Activated CD4-positive, alpha-beta T cell treated with anti-CD3 and anti-CD28 coated beads, Interleukin-2, amount 10 ng/mL, durations not matched to agents 7 days and 5 days (primary cell): ENCODE results near the gene ATAT1. TPM values are rescaled to one million over a fixed set of nuclear protein-coding genes. Genes with fewer than 3 reads are reported as not detected.

Experiments used
- CTCF ChIA-PET: fragments of 350-600 bp; sonication (Branson Sonifier 250); formaldehyde crosslinking; loops from one replicate; lab custom pipeline; 2021; ENCODE audit warnings: antibody characterized with exemption; lab: Charles Lee
- POLR2A ChIA-PET: fragments of 350-600 bp; sonication (Branson Sonifier 250); formaldehyde crosslinking; loops from one replicate; lab custom pipeline; 2021; ENCODE audit warnings: antibody characterized with exemption; lab: Charles Lee
- DNase-seq: peaks from one replicate; pipeline ENCODE4 v3.0.0-alpha.2; 2020
- H3K27ac Mint-ChIP-seq: one replicate; pipeline ENCODE4 v1.8.0; 2021; ENCODE audit warnings: mild to moderate bottlenecking, moderate library complexity, mixed read lengths
- H3K27me3 Mint-ChIP-seq: one replicate; pipeline ENCODE4 v1.8.0; 2021; ENCODE audit warnings: mixed read lengths
- H3K36me3 Mint-ChIP-seq: one replicate; pipeline ENCODE4 v1.8.0; 2021; ENCODE audit warnings: low read depth, mixed read lengths
- H3K4me1 Mint-ChIP-seq: one replicate; pipeline ENCODE4 v1.8.0; 2021; ENCODE audit warnings: mixed read lengths
- H3K4me3 Mint-ChIP-seq: one replicate; pipeline ENCODE4 v1.8.0; 2021; ENCODE audit warnings: mild to moderate bottlenecking, moderate library complexity, mixed read lengths
- H3K9me3 Mint-ChIP-seq: one replicate; pipeline ENCODE4 v1.8.0; 2021; ENCODE audit warnings: mixed read lengths
- total RNA-seq, 2 experiments: library from RNA; stranded (reverse); gene quantifications; one replicate each; pipeline ENCODE4 v1.2.3, GENCODE V29; 2021

The ATAT1 gene
- total RNA-seq, 2 experiments from 2014 or later = 8.3 to 9.7 TPM

GRCh38 chr6:30600451-30600961 is 26.2 kb upstream of the ATAT1 start:
- H3K4me1 Mint-ChIP-seq = peaks cover 18% of the 10 kb centered on the region
- ChIA-PET POLR2A (interaction anchor here (0.6 kb wide), 3 partner anchors 13 to 60 kb away, joined by 4 to 7 read pairs (median 7); no protein-coding TSS in a partner anchor), CTCF (interaction anchor here (0.9 to 4.9 kb wide), 7 partner anchors 12 to 118 kb away, joined by 3 to 17 read pairs (median 4); no protein-coding TSS in a partner anchor)
- no peak for DNase-seq
- no peak overlapping the region for H3K4me3 Mint-ChIP-seq
- H3K27ac Mint-ChIP-seq = peak overlapping the region; percentile 11
- no peaks in the 10 kb centered on the region for H3K9me3 Mint-ChIP-seq
- no peaks in the 10 kb centered on the region for H3K27me3 Mint-ChIP-seq
- peaks cover 36% of the 10 kb centered on the region for H3K36me3 Mint-ChIP-seq

- H3K27ac Mint-ChIP-seq = peak overlapping the region; percentile 52
- H3K9me3 Mint-ChIP-seq = no peaks in the 10 kb centered on the region
- no peaks in the 10 kb centered on the region for H3K27me3 Mint-ChIP-seq
- POLR2A ChIA-PET = interaction anchor here (0.6 kb wide), 3 partner anchors 12 to 120 kb away, joined by 3 to 7 read pairs (median 4); no protein-coding TSS in a partner anchor
- peaks cover 24% of the 10 kb centered on the region for H3K4me1 Mint-ChIP-seq
- H3K4me3 Mint-ChIP-seq = no peak overlapping the region
- CTCF ChIA-PET = interaction anchor here (0.6 to 1.9 kb wide), 5 partner anchors 9 to 434 kb away, joined by 3 to 5 read pairs (median 3); no protein-coding TSS in a partner anchor
- peaks cover 43% of the 10 kb centered on the region for H3K36me3 Mint-ChIP-seq
- no peak for DNase-seq
These were observed 25.2 kb upstream of the ATAT1 start for GRCh38 chr6:30601436-30601814.

GRCh38 chr6:30601815-30602641 is 24.6 kb upstream of the ATAT1 start:
- Mint-ChIP-seq H3K4me1 (peaks cover 28% of the 10 kb centered on the region), H3K27ac (no peak overlapping the region), H3K9me3 (no peaks in the 10 kb centered on the region), H3K36me3 (peaks cover 47% of the 10 kb centered on the region), H3K4me3 (no peak overlapping the region), H3K27me3 (no peaks in the 10 kb centered on the region)
- CTCF ChIA-PET = interaction anchor here (0.6 to 1.9 kb wide), 4 partner anchors 11 to 434 kb away, joined by 3 to 5 read pairs (median 4); no protein-coding TSS in a partner anchor
- POLR2A ChIA-PET = no interaction called here
- DNase-seq = no peak

- no peaks in the 10 kb centered on the region for H3K27me3 Mint-ChIP-seq
- H3K36me3 Mint-ChIP-seq = peaks cover 60% of the 10 kb centered on the region
- H3K4me1 Mint-ChIP-seq = peaks cover 34% of the 10 kb centered on the region
- no peak for DNase-seq
- H3K27ac Mint-ChIP-seq = no peak overlapping the region
- ChIA-PET POLR2A (no interaction called here), CTCF (interaction anchor here (1.0 kb wide), 1 partner anchor 11 kb away, joined by 3 read pairs; no protein-coding TSS in a partner anchor)
- H3K4me3 Mint-ChIP-seq = no peak overlapping the region
- H3K9me3 Mint-ChIP-seq = no peaks in the 10 kb centered on the region
These were observed 22.7 kb upstream of the ATAT1 start for GRCh38 chr6:30603961-30604360.

- no peak for DNase-seq
- peak overlapping the region; percentile 76 for H3K27ac Mint-ChIP-seq
- peaks cover 75% of the 10 kb centered on the region for H3K4me1 Mint-ChIP-seq
- no peak overlapping the region for H3K4me3 Mint-ChIP-seq
- CTCF ChIA-PET = interaction anchor here (0.6 to 2.0 kb wide), 5 partner anchors 9 to 125 kb away, joined by 3 to 9 read pairs (median 3); no protein-coding TSS in a partner anchor
- no peaks in the 10 kb centered on the region for H3K27me3 Mint-ChIP-seq
- POLR2A ChIA-PET = no interaction called here
- no peaks in the 10 kb centered on the region for H3K9me3 Mint-ChIP-seq
- H3K36me3 Mint-ChIP-seq = peaks cover 79% of the 10 kb centered on the region
These were observed 16.6 kb upstream of the ATAT1 start for GRCh38 chr6:30610065-30610464.

GRCh38 chr6:30611150-30611855 is 15.4 kb upstream of the ATAT1 start:
- Mint-ChIP-seq H3K9me3 (no peaks in the 10 kb centered on the region), H3K4me3 (no peak overlapping the region)
- POLR2A ChIA-PET = no interaction called here

GRCh38 chr6:30611856-30612194 is 14.8 kb upstream of the ATAT1 start:
- Mint-ChIP-seq H3K4me1 (peaks cover 65% of the 10 kb centered on the region), H3K27ac (no peak overlapping the region), H3K27me3 (no peaks in the 10 kb centered on the region), H3K36me3 (peaks cover 81% of the 10 kb centered on the region), H3K4me3 (no peak overlapping the region), H3K9me3 (no peaks in the 10 kb centered on the region)
- DNase-seq = no peak
- POLR2A ChIA-PET = no interaction called here
- CTCF ChIA-PET = interaction anchor here (1.8 to 2.5 kb wide), 5 partner anchors 12 to 130 kb away, joined by 4 to 15 read pairs (median 5); no protein-coding TSS in a partner anchor

More at GRCh38 chr6:30611150-30611855, 15.4 kb upstream of the ATAT1 start:
- no peak for DNase-seq
- H3K4me1 Mint-ChIP-seq = peaks cover 70% of the 10 kb centered on the region
- peaks cover 81% of the 10 kb centered on the region for H3K36me3 Mint-ChIP-seq
- peak overlapping the region; percentile 20 for H3K27ac Mint-ChIP-seq
- H3K27me3 Mint-ChIP-seq = no peaks in the 10 kb centered on the region
- CTCF ChIA-PET = interaction anchor here (1.0 to 2.2 kb wide), 3 partner anchors 10 to 14 kb away, joined by 3 to 15 read pairs (median 9); no protein-coding TSS in a partner anchor

GRCh38 chr6:30612213-30612612 is 14.5 kb upstream of the ATAT1 start:
- CTCF ChIA-PET = interaction anchor here (1.2 to 3.3 kb wide), 9 partner anchors 11 to 131 kb away, joined by 3 to 18 read pairs (median 5); no protein-coding TSS in a partner anchor
- Mint-ChIP-seq H3K9me3 (no peaks in the 10 kb centered on the region), H3K4me1 (peaks cover 65% of the 10 kb centered on the region), H3K4me3 (no peak overlapping the region), H3K36me3 (peaks cover 83% of the 10 kb centered on the region), H3K27ac (no peak overlapping the region), H3K27me3 (peaks cover 2% of the 10 kb centered on the region)
- POLR2A ChIA-PET = no interaction called here
- no peak for DNase-seq

GRCh38 chr6:30612687-30613248 is 13.9 kb upstream of the ATAT1 start:
- Mint-ChIP-seq H3K27me3 (peaks cover 2% of the 10 kb centered on the region), H3K36me3 (peaks cover 78% of the 10 kb centered on the region), H3K4me3 (peak overlapping the region; percentile 25), H3K27ac (peak overlapping the region; percentile 32), H3K9me3 (no peaks in the 10 kb centered on the region), H3K4me1 (peaks cover 60% of the 10 kb centered on the region)
- no peak for DNase-seq
- POLR2A ChIA-PET = no interaction called here
- CTCF ChIA-PET = interaction anchor here (0.8 to 3.3 kb wide), 14 partner anchors 10 to 131 kb away, joined by 3 to 18 read pairs (median 4); partner anchors contain the start of gene MDC1

- H3K27me3 Mint-ChIP-seq = peaks cover 2% of the 10 kb centered on the region
These were observed 13.2 kb upstream of the ATAT1 start for GRCh38 chr6:30613251-30614043.

More at GRCh38 chr6:30613251-30614043, 13.2 kb upstream of the ATAT1 start:
- H3K27ac Mint-ChIP-seq = peak overlapping the region; percentile 100
- H3K4me1 Mint-ChIP-seq = peaks cover 61% of the 10 kb centered on the region
- CTCF ChIA-PET = interaction anchor here (0.6 to 3.3 kb wide), 18 partner anchors 9 to 1465 kb away, joined by 3 to 18 read pairs (median 5); partner anchors contain the start of gene MDC1
- peak overlapping the region; percentile 98 for H3K4me3 Mint-ChIP-seq
- DNase-seq = no peak
- H3K9me3 Mint-ChIP-seq = no peaks in the 10 kb centered on the region
- POLR2A ChIA-PET = interaction anchor here (0.7 to 1.0 kb wide), 3 partner anchors 9 to 105 kb away, joined by 3 to 4 read pairs (median 3); no protein-coding TSS in a partner anchor
- peaks cover 73% of the 10 kb centered on the region for H3K36me3 Mint-ChIP-seq
